Measurements from ENCODE around the gene LOXL1. TPM values are rescaled to one million over a fixed set of nuclear protein-coding genes. Genes with fewer than 3 reads are reported as not detected.
"Not testable (repeated sequence)": the region's sequence is repeated elsewhere in the genome, so short reads cannot be mapped to it uniquely, and the experiment has no call there.

LOXL1 gene
- total RNA-seq, 1 donor from 2014 or later: 14.0 TPM

GRCh38 chr15:73936588-73937290, 10.5 kb downstream of the LOXL1 start:
- DNase-seq (ENCODE audit: low spot score): no peak

GRCh38 chr15:73937296-73937695, 11.0 kb downstream of the LOXL1 start:
- DNase-seq (ENCODE audit: low spot score): no peak

GRCh38 chr15:73937726-73938125, 11.5 kb downstream of the LOXL1 start:
- DNase-seq (ENCODE audit: low spot score): no peak

- not testable (repeated sequence) for DNase-seq (ENCODE audit: low spot score)
Observed at GRCh38 chr15:73938516-73938915, 12.3 kb downstream of the LOXL1 start.

GRCh38 chr15:73939138-73939537, 12.9 kb downstream of the LOXL1 start:
- no peak for DNase-seq (ENCODE audit: low spot score)

GRCh38 chr15:73940061-73940981, 14.1 kb downstream of the LOXL1 start:
- no peak for DNase-seq (ENCODE audit: low spot score)

GRCh38 chr15:73941044-73941443, 14.8 kb downstream of the LOXL1 start:
- no peak for DNase-seq (ENCODE audit: low spot score)

- DNase-seq (ENCODE audit: low spot score): no peak
Observed at GRCh38 chr15:73941449-73941848, 15.2 kb downstream of the LOXL1 start.

GRCh38 chr15:73941871-73942635, 15.8 kb downstream of the LOXL1 start:
- no peak for DNase-seq (ENCODE audit: low spot score)

- no peak for DNase-seq (ENCODE audit: low spot score)
Observed at GRCh38 chr15:73942751-73943270, 16.5 kb downstream of the LOXL1 start.

- DNase-seq (ENCODE audit: low spot score): no peak
Observed at GRCh38 chr15:73944161-73945129, 18.2 kb downstream of the LOXL1 start.

GRCh38 chr15:73945130-73945508, 18.9 kb downstream of the LOXL1 start:
- no peak for DNase-seq (ENCODE audit: low spot score)

- no peak for DNase-seq (ENCODE audit: low spot score)
Observed at GRCh38 chr15:73946046-73946721, 19.9 kb downstream of the LOXL1 start.

GRCh38 chr15:73946795-73947370, 20.6 kb downstream of the LOXL1 start:
- DNase-seq (ENCODE audit: low spot score): no peak

GRCh38 chr15:73947651-73948050, 21.4 kb downstream of the LOXL1 start:
- DNase-seq (ENCODE audit: low spot score): no peak

- DNase-seq (ENCODE audit: low spot score): no peak
Observed at GRCh38 chr15:73948396-73948795, 22.1 kb downstream of the LOXL1 start.

GRCh38 chr15:73948982-73949381, 22.7 kb downstream of the LOXL1 start:
- no peak for DNase-seq (ENCODE audit: low spot score)

- DNase-seq (ENCODE audit: low spot score): no peak
Observed at GRCh38 chr15:73949496-73949895, 23.2 kb downstream of the LOXL1 start.

- DNase-seq (ENCODE audit: low spot score): no peak
Observed at GRCh38 chr15:73950479-73950830, 24.2 kb downstream of the LOXL1 start.

Data from mesenteric fat pad (tissue), 1 donor.